Natural killer cell (primary cell): Measurements from ENCODE around the gene SF3A1. TPM values are rescaled to one million over a fixed set of nuclear protein-coding genes. Genes with fewer than 3 reads are reported as not detected.

Experiments used
- ATAC-seq, 3 donors: fragments of 150-1000 bp in 2 of 3; fragments of 200-7000 bp in 1 of 3; cut with Tn5 transposase; 1 replicate in 1 of 3; 2 replicates in 2 of 3; pipeline ENCODE4 v1.10.0; 2021; ENCODE audit warnings: mild to moderate bottlenecking in 2 of 3, moderate library complexity in 2 of 3
- DNase-seq, 2 donors: peaks; one replicate each; pipeline versions ENCODE4 v3.0.0 to v3.0.0-alpha.2; 2013 to 2021; ENCODE audit warnings: mixed read lengths in 1 of 2
- H3K27ac ChIP-seq: one replicate; pipeline ENCODE4 v1.5.1; 2013; ENCODE audit warnings: mild to moderate bottlenecking, low read length
- H3K27me3 ChIP-seq: one replicate; pipeline ENCODE4 v1.6.1; 2013; ENCODE audit warnings: low read length; ENCODE audit not compliant: control insufficient read depth, insufficient read depth
- H3K36me3 ChIP-seq: one replicate; pipeline ENCODE4 v1.6.1; 2013; ENCODE audit warnings: low read length; ENCODE audit not compliant: control insufficient read depth, insufficient read depth
- H3K4me1 ChIP-seq: one replicate; pipeline ENCODE4 v1.6.1; 2013; ENCODE audit warnings: low read length; ENCODE audit not compliant: control insufficient read depth, insufficient read depth
- H3K4me3 ChIP-seq: one replicate; pipeline ENCODE4 v1.5.1; 2013; ENCODE audit warnings: low read length
- H3K9me3 ChIP-seq: one replicate; pipeline ENCODE4 v1.6.1; 2013; ENCODE audit warnings: low read length; ENCODE audit not compliant: control insufficient read depth, insufficient read depth
- H3K27ac Mint-ChIP-seq, 2 donors: one replicate each; pipeline ENCODE4 v1.8.0; 2022; ENCODE audit warnings: mild to moderate bottlenecking in 2 of 2, mixed read lengths in 2 of 2, moderate library complexity in 1 of 2
- H3K27me3 Mint-ChIP-seq, 2 donors: one replicate each; pipeline ENCODE4 v1.8.0; 2022; ENCODE audit warnings: low read depth in 2 of 2, mixed read lengths in 2 of 2
- H3K36me3 Mint-ChIP-seq: one replicate; pipeline ENCODE4 v1.8.0; 2022; ENCODE audit warnings: mixed read lengths
- H3K4me1 Mint-ChIP-seq, 2 donors: one replicate each; pipeline ENCODE4 v1.8.0; 2022; ENCODE audit warnings: mixed read lengths in 2 of 2
- H3K4me3 Mint-ChIP-seq: one replicate; pipeline ENCODE4 v1.8.0; 2022; ENCODE audit warnings: mild to moderate bottlenecking, moderate library complexity, mixed read lengths
- H3K9me3 Mint-ChIP-seq, 2 donors: one replicate each; pipeline ENCODE4 v1.8.0; 2022; ENCODE audit warnings: mixed read lengths in 2 of 2
- CTCF ChIP-seq: fragments of 200-600 bp; IDR thresholded peaks from one replicate; pipeline ENCODE4 v1.8.0; 2022; ENCODE audit warnings: antibody characterized with exemption
- WGBS: methylation state at CpG from one replicate; pipeline ENCODE4 v1.1.7; 2013; ENCODE audit warnings: missing lambda C conversion rate; ENCODE audit not compliant: insufficient coverage; 5-methylcytosine and 5-hydroxymethylcytosine counted together
- intact Hi-C: fragments of 100-400 bp; cut with micrococcal nuclease; formaldehyde crosslinking; loops from one replicate; pipeline ENCODE4 v1.14.2; 2022
- total RNA-seq, 4 donors: library from RNA; stranded (reverse); fragments of 120-200 nt in 1 of 4; gene quantifications; one replicate each; pipeline versions ENCODE4 v1.2.3 to v1.2.4, GENCODE V29; 2013 to 2022

The SF3A1 gene
- total RNA-seq, 3 donors from 2014 or later (not counting 1 experiment from before 2014, with no cell fraction given) = 309 to 340 (median 319) TPM

GRCh38 chr22:30326255-30326705 is 30.4 kb downstream of the SF3A1 start:
- no peak for TF ChIP-seq CTCF
- peaks cover 37 to 52% of the 10 kb centered on the region in 2 donors for H3K4me1 Mint-ChIP-seq

GRCh38 chr22:30325724-30326254 is 30.9 kb downstream of the SF3A1 start:
- Mint-ChIP-seq H3K27me3 (no peaks in the 10 kb centered on the region), H3K4me3 (peak overlapping the region; percentile 88), H3K9me3 (no peaks in the 10 kb centered on the region), H3K36me3 (no peaks in the 10 kb centered on the region), H3K4me1 (peaks cover 42 to 57% of the 10 kb centered on the region in 2 donors), H3K27ac (peak overlapping the region; percentile 82 to 84)
- DNase-seq = peak in 1 of 2 donors; percentile 30
- Histone ChIP-seq H3K27me3 (no peaks in the 10 kb centered on the region), H3K36me3 (peaks cover 7% of the 10 kb centered on the region), H3K4me1 (peaks cover 52% of the 10 kb centered on the region), H3K27ac (no peak overlapping the region), H3K4me3 (peak overlapping the region; percentile 51), H3K9me3 (no peaks in the 10 kb centered on the region)
- no peak for ATAC-seq
- no peak for TF ChIP-seq CTCF
- 45% methylated on average over 14 of the region's 14 CpGs for WGBS
- intact Hi-C loops = loop anchor here (2.0 kb wide), 1 partner anchor 37 kb away; the partner anchor contains the start of gene CASTOR1

More at GRCh38 chr22:30326255-30326705, 30.4 kb downstream of the SF3A1 start:
- intact Hi-C loops = loop anchor here (2.0 kb wide), 1 partner anchor 37 kb away; the partner anchor contains the start of gene CASTOR1
- no peaks in the 10 kb centered on the region for H3K36me3 Mint-ChIP-seq
- H3K27me3 Mint-ChIP-seq = no peaks in the 10 kb centered on the region
- H3K9me3 Mint-ChIP-seq = no peaks in the 10 kb centered on the region
- H3K36me3 ChIP-seq = peaks cover 5% of the 10 kb centered on the region
- no peak for DNase-seq
- 0% methylated on average over 33 of the region's 34 CpGs for WGBS
- H3K4me3 Mint-ChIP-seq = peak overlapping the region; percentile 88
- peak overlapping the region; percentile 51 for H3K4me3 ChIP-seq
- no peaks in the 10 kb centered on the region for H3K9me3 ChIP-seq
- peak overlapping the region in 1 of 2 donors; percentile 82 for H3K27ac Mint-ChIP-seq
- no peaks in the 10 kb centered on the region for H3K27me3 ChIP-seq
- no peak overlapping the region for H3K27ac ChIP-seq
- H3K4me1 ChIP-seq = peaks cover 48% of the 10 kb centered on the region
- peak; percentile 19 to 43 (median 21) for ATAC-seq

GRCh38 chr22:30325065-30325720 is 31.5 kb downstream of the SF3A1 start:
- Mint-ChIP-seq H3K27me3 (no peaks in the 10 kb centered on the region), H3K36me3 (no peaks in the 10 kb centered on the region), H3K4me3 (peak overlapping the region; percentile 88), H3K27ac (peak overlapping the region; percentile 82 to 84), H3K4me1 (peaks cover 48 to 63% of the 10 kb centered on the region in 2 donors), H3K9me3 (no peaks in the 10 kb centered on the region)
- Histone ChIP-seq H3K4me1 (peaks cover 56% of the 10 kb centered on the region), H3K36me3 (peaks cover 8% of the 10 kb centered on the region), H3K27me3 (no peaks in the 10 kb centered on the region), H3K9me3 (no peaks in the 10 kb centered on the region), H3K27ac (peak overlapping the region; percentile 10), H3K4me3 (peak overlapping the region; percentile 51)
- DNase-seq = peak in 1 of 2 donors; percentile 29
- ATAC-seq = no peak
- intact Hi-C loops = no loop called here
- WGBS = 79% methylated on average over 5 of the region's 5 CpGs
- TF ChIP-seq CTCF = no peak
